ENCODE data around the gene SUPT20HL2. TPM values are rescaled to one million over a fixed set of nuclear protein-coding genes. Genes with fewer than 3 reads are reported as not detected.

Gene SUPT20HL2
- polyA plus RNA-seq, 2 donors: not detected

DNA sequence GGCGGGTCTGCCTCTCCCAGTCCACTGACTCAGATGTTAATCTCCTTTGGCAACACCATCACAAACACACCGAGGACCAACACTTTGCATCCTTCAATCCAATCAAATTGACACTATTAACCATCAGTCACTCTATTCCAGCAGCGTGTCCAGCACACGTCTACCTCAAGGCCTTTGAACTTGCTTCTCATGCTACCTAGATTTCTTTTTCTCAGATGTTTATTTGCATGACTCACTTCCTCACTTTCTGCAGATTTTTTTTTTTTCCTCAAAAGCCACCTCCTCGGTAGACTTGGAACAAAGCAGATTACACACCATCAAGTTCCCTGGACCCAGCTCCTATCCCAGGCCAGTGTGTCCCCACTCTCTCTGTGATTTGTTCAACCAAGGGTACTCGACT is 49.5 kb downstream of the SUPT20HL2 start:
- Histone ChIP-seq H3K27ac (ENCODE audit: low read depth in 2 of 2, low read length in 1 of 2) (no peak overlapping the region), H3K27me3 (ENCODE audit: control insufficient read depth in 1 of 2, insufficient read depth in 2 of 2, low read length in 2 of 2) (peaks cover 0 to 7% of the 10 kb centered on the region in 2 donors), H3K4me1 (ENCODE audit: control insufficient read depth in 2 of 2, insufficient read depth in 2 of 2, low read length in 1 of 2) (no peaks in the 10 kb centered on the region), H3K4me3 (ENCODE audit: low read depth in 1 of 2, low read length in 2 of 2) (no peak overlapping the region), H3K36me3 (ENCODE audit: control insufficient read depth in 2 of 2, insufficient read depth in 2 of 2, low read length in 1 of 2) (no peaks in the 10 kb centered on the region), H3K9me3 (ENCODE audit: control insufficient read depth in 2 of 2, insufficient read depth in 1 of 2, low read depth in 1 of 2, low read length in 1 of 2) (no peaks in the 10 kb centered on the region)
- WGBS, 2 donors: 62 to 63% methylated on average over 6 of the region's 6 CpGs

DNA sequence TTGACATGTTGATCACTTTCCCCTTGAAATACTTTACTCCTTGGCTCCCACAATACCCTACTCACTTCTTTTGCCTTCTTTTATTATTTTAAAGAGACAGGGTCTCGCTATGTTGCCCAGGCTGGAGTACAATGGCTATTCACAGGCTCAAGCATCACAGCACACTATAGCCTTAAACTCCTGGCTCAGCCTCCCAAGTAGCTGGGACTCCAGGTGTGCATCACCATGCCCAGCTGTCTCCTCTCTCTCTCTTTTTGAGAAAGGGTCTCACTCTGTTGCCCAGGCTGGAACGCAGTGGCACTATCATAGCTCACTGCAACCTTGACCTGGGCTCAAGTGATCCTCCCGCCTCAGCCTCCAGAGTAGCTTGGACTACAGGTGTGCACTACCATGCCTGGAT is 51.6 kb downstream of the SUPT20HL2 start:
- H3K27ac ChIP-seq (ENCODE audit: low read depth in 2 of 2, low read length in 1 of 2): no peak overlapping the region
- no peaks in the 10 kb centered on the region for H3K9me3 ChIP-seq (ENCODE audit: control insufficient read depth in 2 of 2, insufficient read depth in 1 of 2, low read depth in 1 of 2, low read length in 1 of 2)
- WGBS, 2 donors: 92 to 96% methylated on average over 3 of the region's 3 CpGs
- no peak overlapping the region for H3K4me3 ChIP-seq (ENCODE audit: low read depth in 1 of 2, low read length in 2 of 2)
- no peaks in the 10 kb centered on the region for H3K4me1 ChIP-seq (ENCODE audit: control insufficient read depth in 2 of 2, insufficient read depth in 2 of 2, low read length in 1 of 2)
- peaks cover 0 to 5% of the 10 kb centered on the region in 2 donors for H3K27me3 ChIP-seq (ENCODE audit: control insufficient read depth in 1 of 2, insufficient read depth in 2 of 2, low read length in 2 of 2)
- H3K36me3 ChIP-seq (ENCODE audit: control insufficient read depth in 2 of 2, insufficient read depth in 2 of 2, low read length in 1 of 2): no peaks in the 10 kb centered on the region

Other genes with a start within 250 kb of the SUPT20HL2 start
- 1 to 10 TPM; 4.0 to 5.2 TPM for gene ZFX, start 164.3 kb downstream of the SUPT20HL2 start, polyA plus RNA-seq
- not detected for gene SUPT20HL1, start 46.6 kb upstream of the SUPT20HL2 start, polyA plus RNA-seq
- 1 to 10 TPM; 1.9 to 2.6 TPM for gene PDK3, start 151.2 kb upstream of the SUPT20HL2 start, polyA plus RNA-seq

Measured in esophagus (tissue), 2 donors.